ENCODE results near the gene RHEX. TPM values are rescaled to one million over a fixed set of nuclear protein-coding genes. Genes with fewer than 3 reads are reported as not detected.

Gene RHEX
- total and polyA plus RNA-seq, 4 donors, result 0.57 to 7.4 (median 1.2) TPM

DNA sequence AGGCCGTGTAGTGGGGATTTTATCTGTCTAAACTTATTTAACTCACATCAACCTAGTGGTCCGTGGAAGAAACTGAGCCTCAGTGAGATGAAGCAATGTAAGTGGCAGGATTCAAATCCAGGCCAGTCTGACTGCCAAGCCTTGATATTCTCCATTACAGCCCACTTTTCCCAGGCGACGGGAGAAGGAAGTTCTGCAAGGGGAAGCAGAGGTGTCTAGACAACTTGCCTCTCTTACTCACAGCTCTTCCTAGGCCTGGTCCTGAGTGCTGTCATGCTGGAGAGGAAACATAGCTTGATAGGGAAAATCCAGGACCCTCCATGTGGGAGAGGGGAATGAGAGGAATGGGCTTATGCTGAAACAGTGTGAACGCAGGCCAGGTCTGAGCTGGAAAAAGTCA, 38.4 kb upstream of the RHEX start:
- TF ChIP-seq CTCF (IDR thresholded peaks at IDR 0.05; ENCODE audit: control extremely low read depth, extremely low read depth), result no peak
- no peaks in the 10 kb centered on the region for H3K4me1 ChIP-seq (ENCODE audit: control insufficient read depth in 5 of 5, insufficient read depth in 5 of 5, low read length in 5 of 5)
- H3K36me3 ChIP-seq (ENCODE audit: control insufficient read depth in 4 of 4, insufficient read depth in 4 of 4, low read length in 4 of 4), result peaks cover 0 to 2% (median 0%) of the 10 kb centered on the region in 4 donors
- ATAC-seq (ENCODE audit: insufficient read depth, low FRiP score) (no peak), DNase-seq (no peak)
- no peaks in the 10 kb centered on the region for H3K9me3 ChIP-seq (ENCODE audit: control insufficient read depth in 4 of 4, insufficient read depth in 3 of 4, low read length in 3 of 4)
- H3K27me3 ChIP-seq (ENCODE audit: control insufficient read depth in 3 of 3, insufficient read depth in 3 of 3, low read length in 2 of 3), result no peaks in the 10 kb centered on the region
- H3K9ac ChIP-seq (ENCODE audit: insufficient read depth in 1 of 2, low read length in 2 of 2), result no peak overlapping the region
- no peak overlapping the region for H3K4me3 ChIP-seq
- 70 to 79% methylated on average over 5 of the region's 5 CpGs for WGBS, 2 donors
- H3K27ac ChIP-seq (ENCODE audit: low read depth in 1 of 2, low read length in 1 of 2), result no peak overlapping the region

- H3K27ac ChIP-seq (ENCODE audit: low read depth in 1 of 2, low read length in 1 of 2), result no peak overlapping the region
- H3K36me3 ChIP-seq (ENCODE audit: control insufficient read depth in 4 of 4, insufficient read depth in 4 of 4, low read length in 4 of 4), result peaks cover 0 to 2% (median 0%) of the 10 kb centered on the region in 4 donors
- TF ChIP-seq CTCF (IDR thresholded peaks at IDR 0.05; ENCODE audit: control extremely low read depth, extremely low read depth), result no peak
- no peaks in the 10 kb centered on the region for H3K27me3 ChIP-seq (ENCODE audit: control insufficient read depth in 3 of 3, insufficient read depth in 3 of 3, low read length in 2 of 3)
- DNase-seq (no peak), ATAC-seq (ENCODE audit: insufficient read depth, low FRiP score) (no peak)
- no peak overlapping the region for H3K4me3 ChIP-seq
- no peaks in the 10 kb centered on the region for H3K9me3 ChIP-seq (ENCODE audit: control insufficient read depth in 4 of 4, insufficient read depth in 3 of 4, low read length in 3 of 4)
- no peaks in the 10 kb centered on the region for H3K4me1 ChIP-seq (ENCODE audit: control insufficient read depth in 5 of 5, insufficient read depth in 5 of 5, low read length in 5 of 5)
- H3K9ac ChIP-seq (ENCODE audit: insufficient read depth in 1 of 2, low read length in 2 of 2), result no peak overlapping the region
- 30 to 63% methylated on average over 1 of the region's 1 CpG for WGBS, 2 donors
Measured at GRCh38 chr1:206015071-206015470, 37.9 kb upstream of the RHEX start.

- Histone ChIP-seq H3K9ac (ENCODE audit: insufficient read depth in 1 of 2, low read length in 2 of 2) (no peak overlapping the region), H3K27me3 (ENCODE audit: control insufficient read depth in 3 of 3, insufficient read depth in 3 of 3, low read length in 2 of 3) (no peaks in the 10 kb centered on the region), H3K27ac (ENCODE audit: low read depth in 1 of 2, low read length in 1 of 2) (no peak overlapping the region), H3K36me3 (ENCODE audit: control insufficient read depth in 4 of 4, insufficient read depth in 4 of 4, low read length in 4 of 4) (no peaks in the 10 kb centered on the region), H3K4me1 (ENCODE audit: control insufficient read depth in 5 of 5, insufficient read depth in 5 of 5, low read length in 5 of 5) (peaks cover 0 to 5% (median 0%) of the 10 kb centered on the region in 5 donors), H3K4me3 (no peak overlapping the region), H3K9me3 (ENCODE audit: control insufficient read depth in 4 of 4, insufficient read depth in 3 of 4, low read length in 3 of 4) (no peaks in the 10 kb centered on the region)
- no peak for DNase-seq
- TF ChIP-seq CTCF (IDR thresholded peaks at IDR 0.05; ENCODE audit: control extremely low read depth, extremely low read depth), result no peak
- no peak for ATAC-seq (ENCODE audit: insufficient read depth, low FRiP score)
- 93 to 97% methylated on average over 4 of the region's 4 CpGs for WGBS, 2 donors
Measured at GRCh38 chr1:206020393-206021007, 32.5 kb upstream of the RHEX start.

Measured in lung (tissue), 12 donors.